Fibroblast of lung (primary cell): ENCODE data around the gene OBSCN.

Experiments
- CTCF ChIP-seq, 2 donors: IDR thresholded peaks in 1 of 2; conservative IDR thresholded peaks in 1 of 2; 1 replicate in 1 of 2; 2 replicates in 1 of 2; pipeline ENCODE4 v1.5.1; 2011 to 2012; ENCODE audit warnings: low read length in 2 of 2, control low read depth in 1 of 2, inconsistent platforms in 1 of 2, low read depth in 1 of 2, mild to moderate bottlenecking in 1 of 2
- EZH2 ChIP-seq: IDR thresholded peaks from 2 replicates; pipeline ENCODE4 v1.5.1; 2012; ENCODE audit warnings: low read length, control low read depth, mild to moderate bottlenecking; ENCODE audit errors: missing control alignments

GRCh38 chr1:228295981-228296380 lies 88.1 kb downstream of the OBSCN start:
- TF ChIP-seq CTCF (conservative IDR thresholded peaks at IDR 0.05 in 1 of 2, IDR thresholded peaks at IDR 0.05 in 1 of 2; ENCODE audit: low read depth in 1 of 2, low read length in 2 of 2): no peak
- TF ChIP-seq EZH2: no peak
